NCI-H526 treated with DMSO at 0.1 percent for 48 hours (cell line): ENCODE measurements around the gene AMN.

ENCODE experiments used
- DNase-seq: peaks from one replicate; lab custom pipeline; 2025; lab: John Stamatoyannopoulos, UW

AMN gene

GRCh38 chr14:102898776-102899515 lies 23.5 kb upstream of the AMN start:
- DNase-seq = no peak

- DNase-seq = no peak
Measured at GRCh38 chr14:102899516-102899900, 23.0 kb upstream of the AMN start.

- no peak for DNase-seq
Measured at GRCh38 chr14:102900631-102901571, 21.6 kb upstream of the AMN start.

GRCh38 chr14:102901633-102902032 lies 20.8 kb upstream of the AMN start:
- no peak for DNase-seq

- DNase-seq = no peak
Measured at GRCh38 chr14:102902086-102902485, 20.4 kb upstream of the AMN start.

- no peak for DNase-seq
Measured at GRCh38 chr14:102902523-102903247, 19.8 kb upstream of the AMN start.

- DNase-seq = no peak
Measured at GRCh38 chr14:102903248-102903888, 19.1 kb upstream of the AMN start.

- DNase-seq = no peak
Measured at GRCh38 chr14:102903889-102904512, 18.5 kb upstream of the AMN start.

GRCh38 chr14:102905116-102906108 lies 17.1 kb upstream of the AMN start:
- DNase-seq = no peak

GRCh38 chr14:102906616-102907302 lies 15.7 kb upstream of the AMN start:
- no peak for DNase-seq

- DNase-seq = no peak
Measured at GRCh38 chr14:102907303-102907844, 15.1 kb upstream of the AMN start.

- DNase-seq = no peak
Measured at GRCh38 chr14:102907980-102908730, 14.3 kb upstream of the AMN start.

GRCh38 chr14:102908766-102909455 lies 13.6 kb upstream of the AMN start:
- no peak for DNase-seq

- DNase-seq = no peak
Measured at GRCh38 chr14:102909462-102909861, 13.0 kb upstream of the AMN start.

GRCh38 chr14:102909911-102910310 lies 12.6 kb upstream of the AMN start:
- no peak for DNase-seq

GRCh38 chr14:102910442-102910841 lies 12.0 kb upstream of the AMN start:
- no peak for DNase-seq

GRCh38 chr14:102911541-102911951 lies 10.9 kb upstream of the AMN start:
- DNase-seq = no peak
